HepG2 (cell line): ENCODE data around the gene MAPK14. TPM values are rescaled to one million over a fixed set of nuclear protein-coding genes. Genes with fewer than 3 reads are reported as not detected.

Experiments used
- ARNTL ChIP-seq: sonication (generic); formaldehyde crosslinking; IDR thresholded peaks from 2 replicates; pipeline ENCODE4 v1.4.0; 2020; ENCODE audit warnings: mild to moderate bottlenecking, missing genetic modification reagents
- CBX1 ChIP-seq: IDR thresholded peaks from one replicate; pipeline ENCODE4 v1.6.1; 2016; ENCODE audit warnings: antibody characterized with exemption, low read depth
- CENPX ChIP-seq: sonication (generic); formaldehyde crosslinking; IDR thresholded peaks from 2 replicates; pipeline ENCODE4 v1.9.0; 2021; ENCODE audit warnings: mild to moderate bottlenecking, missing genetic modification reagents, moderate library complexity
- DR1 ChIP-seq: sonication (generic); formaldehyde crosslinking; IDR thresholded peaks from 2 replicates; pipeline ENCODE4 v1.8.0; 2021; ENCODE audit warnings: mild to moderate bottlenecking, missing genetic modification reagents, inconsistent platforms
- FOXA1 ChIP-seq, 2 experiments: fragments of 450-650 bp in 1 of 2; sonication (generic) in 1 of 2; formaldehyde crosslinking in 1 of 2; IDR thresholded peaks; 2 replicates each; pipeline versions ENCODE4 v1.4.0 to v1.6.1; 2016 to 2020; ENCODE audit warnings: missing genetic modification reagents in 1 of 2
- KLF12 ChIP-seq: sonication (generic); formaldehyde crosslinking; IDR thresholded peaks from 2 replicates; pipeline ENCODE4 v1.4.0; 2020; ENCODE audit warnings: missing genetic modification reagents, borderline replicate concordance
- MBD4 ChIP-seq: IDR thresholded peaks from 2 replicates; pipeline ENCODE4 v1.6.1; 2012; ENCODE audit warnings: low read length, inconsistent platforms, borderline replicate concordance
- NFKBIZ ChIP-seq: IDR thresholded peaks from 2 replicates; pipeline ENCODE4 v1.6.1; 2018; ENCODE audit warnings: missing genetic modification reagents, missing compliant biosample characterization
- NR0B2 ChIP-seq: sonication (generic); formaldehyde crosslinking; IDR thresholded peaks from 2 replicates; pipeline ENCODE4 v1.4.0; 2020; ENCODE audit warnings: mild to moderate bottlenecking, missing genetic modification reagents
- TCF12 ChIP-seq, 2 experiments: fragments of 450-650 bp in 1 of 2; sonication (generic) in 1 of 2; formaldehyde crosslinking in 1 of 2; IDR thresholded peaks; 2 replicates each; pipeline versions ENCODE4 v1.6.1 to v1.8.0; 2017 to 2022; ENCODE audit warnings: antibody characterized with exemption in 1 of 2, mild to moderate bottlenecking in 1 of 2, missing genetic modification reagents in 1 of 2, moderate library complexity in 1 of 2
- ZBTB46 ChIP-seq: sonication (generic); formaldehyde crosslinking; IDR thresholded peaks from 2 replicates; pipeline ENCODE4 v1.4.0; 2020; ENCODE audit warnings: mild to moderate bottlenecking, missing genetic modification reagents, borderline replicate concordance
- ZFX ChIP-seq: sonication (generic); formaldehyde crosslinking; IDR thresholded peaks from 2 replicates; pipeline ENCODE4 v1.4.0; 2020; ENCODE audit warnings: mild to moderate bottlenecking, low read depth, missing genetic modification reagents, moderate library complexity
- ZHX2 ChIP-seq, 2 experiments: sonication (generic) in 1 of 2; formaldehyde crosslinking in 1 of 2; IDR thresholded peaks; 2 replicates each; pipeline versions ENCODE4 v1.6.1 to v1.9.0; 2014 to 2022; ENCODE audit warnings: antibody characterized with exemption in 1 of 2, borderline replicate concordance in 1 of 2, inconsistent platforms in 1 of 2, low read depth in 1 of 2, missing genetic modification reagents in 1 of 2
- ZNF138 ChIP-seq: sonication (generic); formaldehyde crosslinking; IDR thresholded peaks from 2 replicates; pipeline ENCODE4 v1.5.0; 2020; ENCODE audit warnings: mild to moderate bottlenecking, low read depth, missing genetic modification reagents
- ZNF232 ChIP-seq: sonication (generic); formaldehyde crosslinking; IDR thresholded peaks from 2 replicates; pipeline ENCODE4 v1.4.0; 2020; ENCODE audit warnings: missing genetic modification reagents, borderline replicate concordance
- ZNF3 ChIP-seq: IDR thresholded peaks from 2 replicates; pipeline ENCODE4 v1.7.0; 2017; ENCODE audit warnings: inconsistent platforms
- ZNF513 ChIP-seq: sonication (generic); formaldehyde crosslinking; conservative IDR thresholded peaks from 2 replicates; pipeline ENCODE4 v1.5.0; 2020; ENCODE audit warnings: missing genetic modification reagents
- ZNF564 ChIP-seq: sonication (generic); formaldehyde crosslinking; IDR thresholded peaks from 2 replicates; pipeline ENCODE4 v1.8.1; 2023; ENCODE audit warnings: mild to moderate bottlenecking, missing genetic modification reagents
- ZNF768 ChIP-seq: sonication (generic); formaldehyde crosslinking; IDR thresholded peaks from 2 replicates; pipeline ENCODE4 v1.4.0; 2020; ENCODE audit warnings: missing genetic modification reagents
- polyA plus RNA-seq, 8 experiments: library from polyadenylated mRNA; depleted of rRNA in 3 of 8; stranded (reverse) in 7 of 8; unstranded in 1 of 8; fragments of >200 nt; fragmentation: Illumina TruSeq in 4 of 8; extraction: Trizol in 4 of 8; gene quantifications; 2 replicates each; pipeline versions ENCODE4 v1.2.1 to v1.2.3, GENCODE V29; 2011 to 2016; ENCODE audit warnings: low read depth in 4 of 8, missing spikeins in 1 of 8, mixed read lengths in 1 of 8; ENCODE audit not compliant: insufficient read depth in 1 of 8
- total RNA-seq, 5 experiments: library from RNA; depleted of rRNA; stranded (reverse); fragments of >200 nt; fragmentation: Illumina TruSeq; extraction: Trizol; gene quantifications; 2 replicates each; pipeline ENCODE4 v1.2.3, GENCODE V29; 2016; ENCODE audit warnings: low read depth in 1 of 5

The MAPK14 gene
- total and polyA plus RNA-seq, 2 of the 13 experiments (the other 11 are each of a cell fraction or from before 2014, with no cell fraction given) = 66.3 to 67.3 TPM

- TF ChIP-seq ZHX2 (IDR thresholded peaks at IDR 0.05; ENCODE audit: low read depth) (0 out of 2 replicates have a peak, but pooled peaks have one; percentile 34), ZHX2 (CRISPR knock-in tag; IDR thresholded peaks at IDR 0.05; ENCODE audit: borderline replicate concordance) (no peak), ARNTL (CRISPR knock-in tag) (no peak), ZNF564 (no peak), CENPX (CRISPR knock-in tag) (no peak), ZNF138 (CRISPR knock-in tag) (0 out of 2 replicates have a peak, but pooled peaks have one; percentile 26), ZBTB46 (CRISPR knock-in tag) (no peak), MBD4 (no peak), TCF12 (IDR thresholded peaks at IDR 0.05) (no peak), TCF12 (CRISPR knock-in tag; IDR thresholded peaks at IDR 0.05) (0 out of 2 replicates have a peak, but pooled peaks have one; percentile 39), KLF12 (CRISPR knock-in tag) (peak; percentile 3; the same call in 1 of the 2 replicates), ZNF768 (no peak), NR0B2 (CRISPR knock-in tag) (0 out of 2 replicates have a peak, but pooled peaks have one; percentile 27), ZNF3 (CRISPR knock-in tag) (no peak), ZNF513 (CRISPR knock-in tag) (no peak), ZFX (CRISPR knock-in tag) (no peak), CBX1 (peak; percentile 7), ZNF232 (CRISPR knock-in tag) (no peak), NFKBIZ (no peak), DR1 (CRISPR knock-in tag) (no peak), FOXA1 (IDR thresholded peaks at IDR 0.05) (no peak), FOXA1 (CRISPR knock-in tag; IDR thresholded peaks at IDR 0.05) (peak; percentile 13; the same call in 1 of the 2 replicates)
These were observed 102.5 kb downstream of the MAPK14 start, which contains the start of gene MAPK13 (continued) for GRCh38 chr6:36129941-36130666.
